Tibial nerve (tissue), 3 donors: ENCODE results near the gene IQSEC1.

Experiments
- CTCF ChIP-seq, 5 experiments: fragments of 200-600 bp in 3 of 5; fragments of 450-650 bp in 2 of 5; sonication (generic) in 3 of 5; IDR thresholded peaks; one replicate each; pipeline ENCODE4 v1.5.1; 2016 to 2019; ENCODE audit warnings: antibody characterized with exemption in 5 of 5, mild to moderate bottlenecking in 3 of 5, moderate library complexity in 2 of 5
- POLR2A ChIP-seq, 2 donors: fragments of 450-650 bp; IDR thresholded peaks; one replicate each; pipeline ENCODE4 v1.6.1; 2017; ENCODE audit warnings: antibody characterized with exemption in 2 of 2, mild to moderate bottlenecking in 2 of 2, moderate library complexity in 2 of 2

- no peak for TF ChIP-seq CTCF (IDR thresholded peaks at IDR 0.05)
- TF ChIP-seq POLR2A (IDR thresholded peaks at IDR 0.05), result no peak
These were observed 42.5 kb downstream of the IQSEC1 start for GRCh38 chr3:13030684-13031083.
